ENCODE data around the gene IFIT2.

Gene IFIT2

DNA sequence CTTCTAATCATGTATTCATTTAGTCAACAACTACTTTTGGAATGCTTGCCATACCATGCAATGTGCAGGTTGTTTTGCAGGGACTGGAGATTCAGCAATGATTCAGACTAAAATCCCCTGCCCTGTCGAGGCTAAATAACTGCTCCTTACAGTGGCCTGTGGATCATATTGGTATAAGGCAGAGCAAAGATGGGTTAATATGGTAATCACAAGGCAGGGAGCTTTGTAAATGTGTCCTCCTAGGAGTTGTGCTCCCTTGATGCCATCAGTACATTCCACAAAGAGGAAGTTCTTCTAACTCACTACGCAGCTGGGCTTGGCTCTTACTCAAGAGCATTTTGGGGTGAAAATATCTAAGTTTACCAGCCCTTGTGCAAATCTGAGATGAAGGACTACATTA is 614 bp upstream of the IFIT2 start:
- Histone ChIP-seq H3K27ac (ENCODE audit: low read length) (no peak overlapping the region), H3K9ac (ENCODE audit: low read length) (no peak overlapping the region), H3K4me3 (ENCODE audit: low read length) (no peak overlapping the region), H3K4me1 (ENCODE audit: control insufficient read depth, low read depth, low read length) (peaks cover 10% of the 10 kb centered on the region), H3K36me3 (ENCODE audit: control insufficient read depth, low read depth, low read length) (no peaks in the 10 kb centered on the region), H3K9me3 (ENCODE audit: control insufficient read depth, low read depth, low read length) (no peaks in the 10 kb centered on the region), H3K27me3 (ENCODE audit: control insufficient read depth, insufficient read depth, low read length) (no peaks in the 10 kb centered on the region)

DNA sequence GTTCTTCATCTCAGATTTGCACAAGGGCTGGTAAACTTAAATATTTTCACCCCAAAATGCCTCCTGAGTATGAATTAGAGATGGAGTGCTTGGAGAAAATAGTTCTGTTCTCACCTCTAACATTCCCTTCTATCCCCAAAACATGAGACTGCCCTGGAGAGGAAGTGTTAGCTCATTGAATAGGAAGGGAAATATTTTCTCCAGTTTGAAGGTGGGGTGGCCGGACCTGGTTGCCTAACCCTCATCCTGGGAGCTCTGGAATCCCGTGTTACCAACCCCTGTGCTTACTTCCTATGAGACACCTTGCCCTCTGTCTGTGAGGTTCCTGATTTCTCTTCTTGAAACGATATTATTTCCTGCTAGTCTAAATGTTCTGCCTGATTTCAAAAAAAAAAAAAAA is 779 bp downstream of the IFIT2 start:
- Histone ChIP-seq H3K9me3 (ENCODE audit: control insufficient read depth, low read depth, low read length) (no peaks in the 10 kb centered on the region), H3K27me3 (ENCODE audit: control insufficient read depth, insufficient read depth, low read length) (no peaks in the 10 kb centered on the region), H3K27ac (ENCODE audit: low read length) (no peak overlapping the region), H3K9ac (ENCODE audit: low read length) (no peak overlapping the region), H3K4me3 (ENCODE audit: low read length) (no peak overlapping the region), H3K4me1 (ENCODE audit: control insufficient read depth, low read depth, low read length) (peaks cover 10% of the 10 kb centered on the region), H3K36me3 (ENCODE audit: control insufficient read depth, low read depth, low read length) (no peaks in the 10 kb centered on the region)

DNA sequence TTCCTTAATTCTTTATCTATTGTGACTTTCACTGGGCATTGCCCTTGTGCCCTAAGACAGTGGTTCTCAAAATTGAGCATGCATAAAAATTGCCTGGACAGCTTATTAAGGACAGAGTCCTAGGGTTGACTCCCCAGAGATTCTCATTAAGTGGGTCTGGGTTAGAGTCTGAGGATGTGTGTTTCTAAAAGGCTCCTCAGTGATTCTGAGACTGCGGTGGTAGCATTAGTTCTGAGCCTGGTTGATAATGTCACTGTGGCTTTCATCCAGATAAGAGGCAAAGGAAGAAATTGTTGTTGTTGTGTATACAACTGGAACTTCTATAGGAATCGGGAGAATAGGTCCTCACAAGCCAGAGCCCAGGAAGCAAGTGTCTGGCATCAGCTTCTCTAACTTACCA is 1.3 kb downstream of the IFIT2 start:
- no peak overlapping the region for H3K9ac ChIP-seq (ENCODE audit: low read length)
- H3K27me3 ChIP-seq (ENCODE audit: control insufficient read depth, insufficient read depth, low read length), result no peaks in the 10 kb centered on the region

DNA sequence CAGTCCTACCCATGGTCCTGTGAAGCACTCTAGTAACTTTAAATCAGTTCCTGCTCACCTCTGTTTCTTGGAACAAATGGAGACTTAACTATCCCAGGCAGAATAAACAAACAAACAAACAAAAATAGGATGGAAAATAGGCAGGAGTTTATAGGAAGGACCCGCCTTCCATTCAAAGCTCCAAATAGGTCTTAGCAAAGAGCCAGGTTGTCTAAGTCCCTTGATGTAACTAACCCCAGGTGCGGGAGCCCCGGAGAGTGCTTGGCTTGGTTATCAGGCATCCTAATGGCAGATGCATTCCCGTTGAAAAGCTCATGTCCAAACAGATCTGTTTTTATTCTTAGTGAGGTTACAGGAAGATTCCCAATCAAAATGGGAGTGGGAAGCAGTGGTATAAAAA is 2.2 kb downstream of the IFIT2 start:
- Histone ChIP-seq H3K4me3 (ENCODE audit: low read length) (no peak overlapping the region), H3K27me3 (ENCODE audit: control insufficient read depth, insufficient read depth, low read length) (no peaks in the 10 kb centered on the region), H3K9ac (ENCODE audit: low read length) (no peak overlapping the region)

More for the DNA sequence above, 1.3 kb downstream of the IFIT2 start:
- Histone ChIP-seq H3K4me1 (ENCODE audit: control insufficient read depth, low read depth, low read length) (peaks cover 10% of the 10 kb centered on the region), H3K4me3 (ENCODE audit: low read length) (no peak overlapping the region), H3K36me3 (ENCODE audit: control insufficient read depth, low read depth, low read length) (no peaks in the 10 kb centered on the region), H3K9me3 (ENCODE audit: control insufficient read depth, low read depth, low read length) (no peaks in the 10 kb centered on the region), H3K27ac (ENCODE audit: low read length) (no peak overlapping the region)

DNA sequence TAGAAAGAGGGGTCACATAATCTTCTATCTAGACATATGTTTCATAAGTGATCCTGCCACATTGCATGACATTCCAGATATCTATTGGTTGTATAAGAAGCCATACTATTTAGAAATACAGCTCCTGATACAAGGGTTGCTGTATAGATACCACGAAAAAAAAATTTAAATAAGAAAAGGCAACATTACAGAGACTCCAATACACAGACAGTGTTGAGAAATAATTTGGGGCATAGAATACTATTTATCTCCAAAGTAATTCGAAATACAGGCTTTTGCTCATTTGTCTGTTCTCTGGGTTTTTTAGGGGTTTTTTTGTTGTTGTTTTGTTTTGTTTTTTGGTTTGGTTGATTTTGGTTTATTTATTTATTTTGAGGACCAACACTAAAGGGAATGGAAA is 2.6 kb downstream of the IFIT2 start:
- Histone ChIP-seq H3K36me3 (ENCODE audit: control insufficient read depth, low read depth, low read length) (no peaks in the 10 kb centered on the region), H3K4me3 (ENCODE audit: low read length) (no peak overlapping the region), H3K27ac (ENCODE audit: low read length) (no peak overlapping the region), H3K9me3 (ENCODE audit: control insufficient read depth, low read depth, low read length) (no peaks in the 10 kb centered on the region), H3K27me3 (ENCODE audit: control insufficient read depth, insufficient read depth, low read length) (no peaks in the 10 kb centered on the region), H3K4me1 (ENCODE audit: control insufficient read depth, low read depth, low read length) (peaks cover 10% of the 10 kb centered on the region), H3K9ac (ENCODE audit: low read length) (no peak overlapping the region)

More for the DNA sequence above, 2.2 kb downstream of the IFIT2 start:
- no peaks in the 10 kb centered on the region for H3K36me3 ChIP-seq (ENCODE audit: control insufficient read depth, low read depth, low read length)
- H3K4me1 ChIP-seq (ENCODE audit: control insufficient read depth, low read depth, low read length), result peaks cover 10% of the 10 kb centered on the region
- H3K27ac ChIP-seq (ENCODE audit: low read length), result no peak overlapping the region
- no peaks in the 10 kb centered on the region for H3K9me3 ChIP-seq (ENCODE audit: control insufficient read depth, low read depth, low read length)

DNA sequence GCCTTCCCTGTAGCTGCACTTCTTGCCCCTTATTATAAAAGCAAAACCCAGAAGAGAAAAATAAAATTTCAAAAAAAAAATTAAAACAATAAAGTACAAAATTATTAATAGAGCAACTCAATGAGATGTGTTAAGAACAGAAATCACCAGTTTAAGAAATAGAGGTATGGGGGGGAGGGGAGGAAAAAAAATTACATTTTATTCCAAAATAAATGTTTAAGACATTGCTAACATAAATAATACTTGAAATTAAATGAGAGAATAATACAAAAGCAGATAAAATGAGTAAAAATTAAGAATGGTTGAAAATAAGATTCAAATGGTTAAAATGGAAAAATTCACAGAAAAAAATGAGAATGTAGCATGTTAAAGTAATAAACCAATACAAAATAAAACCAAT is 3.1 kb downstream of the IFIT2 start:
- H3K9ac ChIP-seq (ENCODE audit: low read length), result no peak overlapping the region
- H3K27me3 ChIP-seq (ENCODE audit: control insufficient read depth, insufficient read depth, low read length), result no peaks in the 10 kb centered on the region
- no peaks in the 10 kb centered on the region for H3K36me3 ChIP-seq (ENCODE audit: control insufficient read depth, low read depth, low read length)
- H3K27ac ChIP-seq (ENCODE audit: low read length), result no peak overlapping the region
- H3K9me3 ChIP-seq (ENCODE audit: control insufficient read depth, low read depth, low read length), result no peaks in the 10 kb centered on the region
- no peak overlapping the region for H3K4me3 ChIP-seq (ENCODE audit: low read length)
- H3K4me1 ChIP-seq (ENCODE audit: control insufficient read depth, low read depth, low read length), result peaks cover 10% of the 10 kb centered on the region

DNA sequence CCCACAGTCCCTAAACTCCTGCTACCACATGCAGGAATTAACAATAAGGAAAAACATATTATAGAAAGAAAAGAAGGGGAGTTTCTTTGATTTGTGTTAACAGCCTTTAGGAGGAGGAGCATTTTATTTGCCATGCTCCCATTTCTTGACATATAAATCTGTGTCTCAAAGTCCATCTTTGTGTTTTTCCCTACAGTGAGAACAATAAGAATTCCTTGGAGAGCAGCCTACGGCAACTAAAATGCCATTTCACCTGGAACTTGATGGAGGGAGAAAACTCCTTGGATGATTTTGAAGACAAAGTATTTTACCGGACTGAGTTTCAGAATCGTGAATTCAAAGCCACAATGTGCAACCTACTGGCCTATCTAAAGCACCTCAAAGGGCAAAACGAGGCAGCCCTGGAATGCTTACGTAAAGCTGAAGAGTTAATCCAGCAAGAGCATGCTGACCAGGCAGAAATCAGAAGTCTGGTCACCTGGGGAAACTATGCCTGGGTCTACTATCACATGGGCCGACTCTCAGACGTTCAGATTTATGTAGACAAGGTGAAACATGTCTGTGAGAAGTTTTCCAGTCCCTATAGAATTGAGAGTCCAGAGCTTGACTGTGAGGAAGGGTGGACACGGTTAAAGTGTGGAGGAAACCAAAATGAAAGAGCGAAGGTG is 4.1 kb downstream of the IFIT2 start:
- Histone ChIP-seq H3K36me3 (ENCODE audit: control insufficient read depth, low read depth, low read length) (no peaks in the 10 kb centered on the region), H3K4me1 (ENCODE audit: control insufficient read depth, low read depth, low read length) (peaks cover 16% of the 10 kb centered on the region), H3K9me3 (ENCODE audit: control insufficient read depth, low read depth, low read length) (no peaks in the 10 kb centered on the region), H3K9ac (ENCODE audit: low read length) (no peak overlapping the region), H3K4me3 (ENCODE audit: low read length) (no peak overlapping the region), H3K27ac (ENCODE audit: low read length) (no peak overlapping the region), H3K27me3 (ENCODE audit: control insufficient read depth, insufficient read depth, low read length) (no peaks in the 10 kb centered on the region)

DNA sequence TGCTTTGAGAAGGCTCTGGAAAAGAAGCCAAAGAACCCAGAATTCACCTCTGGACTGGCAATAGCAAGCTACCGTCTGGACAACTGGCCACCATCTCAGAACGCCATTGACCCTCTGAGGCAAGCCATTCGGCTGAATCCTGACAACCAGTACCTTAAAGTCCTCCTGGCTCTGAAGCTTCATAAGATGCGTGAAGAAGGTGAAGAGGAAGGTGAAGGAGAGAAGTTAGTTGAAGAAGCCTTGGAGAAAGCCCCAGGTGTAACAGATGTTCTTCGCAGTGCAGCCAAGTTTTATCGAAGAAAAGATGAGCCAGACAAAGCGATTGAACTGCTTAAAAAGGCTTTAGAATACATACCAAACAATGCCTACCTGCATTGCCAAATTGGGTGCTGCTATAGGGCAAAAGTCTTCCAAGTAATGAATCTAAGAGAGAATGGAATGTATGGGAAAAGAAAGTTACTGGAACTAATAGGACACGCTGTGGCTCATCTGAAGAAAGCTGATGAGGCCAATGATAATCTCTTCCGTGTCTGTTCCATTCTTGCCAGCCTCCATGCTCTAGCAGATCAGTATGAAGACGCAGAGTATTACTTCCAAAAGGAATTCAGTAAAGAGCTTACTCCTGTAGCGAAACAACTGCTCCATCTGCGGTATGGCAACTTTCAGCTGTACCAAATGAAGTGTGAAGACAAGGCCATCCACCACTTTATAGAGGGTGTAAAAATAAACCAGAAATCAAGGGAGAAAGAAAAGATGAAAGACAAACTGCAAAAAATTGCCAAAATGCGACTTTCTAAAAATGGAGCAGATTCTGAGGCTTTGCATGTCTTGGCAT is 4.8 kb downstream of the IFIT2 start:
- H3K9me3 ChIP-seq (ENCODE audit: control insufficient read depth, low read depth, low read length), result no peaks in the 10 kb centered on the region
- H3K4me1 ChIP-seq (ENCODE audit: control insufficient read depth, low read depth, low read length), result peaks cover 11% of the 10 kb centered on the region
- no peaks in the 10 kb centered on the region for H3K36me3 ChIP-seq (ENCODE audit: control insufficient read depth, low read depth, low read length)
- no peaks in the 10 kb centered on the region for H3K27me3 ChIP-seq (ENCODE audit: control insufficient read depth, insufficient read depth, low read length)
- H3K9ac ChIP-seq (ENCODE audit: low read length), result no peak overlapping the region
- H3K27ac ChIP-seq (ENCODE audit: low read length), result no peak overlapping the region
- H3K4me3 ChIP-seq (ENCODE audit: low read length), result no peak overlapping the region

DNA sequence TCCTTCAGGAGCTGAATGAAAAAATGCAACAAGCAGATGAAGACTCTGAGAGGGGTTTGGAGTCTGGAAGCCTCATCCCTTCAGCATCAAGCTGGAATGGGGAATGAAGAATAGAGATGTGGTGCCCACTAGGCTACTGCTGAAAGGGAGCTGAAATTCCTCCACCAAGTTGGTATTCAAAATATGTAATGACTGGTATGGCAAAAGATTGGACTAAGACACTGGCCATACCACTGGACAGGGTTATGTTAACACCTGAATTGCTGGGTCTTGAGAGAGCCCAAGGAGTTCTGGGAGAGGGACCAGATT is 5.4 kb downstream of the IFIT2 start:
- no peaks in the 10 kb centered on the region for H3K9me3 ChIP-seq (ENCODE audit: control insufficient read depth, low read depth, low read length)
- H3K9ac ChIP-seq (ENCODE audit: low read length), result no peak overlapping the region
- H3K27ac ChIP-seq (ENCODE audit: low read length), result no peak overlapping the region
- H3K27me3 ChIP-seq (ENCODE audit: control insufficient read depth, insufficient read depth, low read length), result no peaks in the 10 kb centered on the region
- no peak overlapping the region for H3K4me3 ChIP-seq (ENCODE audit: low read length)
- peaks cover 7% of the 10 kb centered on the region for H3K4me1 ChIP-seq (ENCODE audit: control insufficient read depth, low read depth, low read length)
- H3K36me3 ChIP-seq (ENCODE audit: control insufficient read depth, low read depth, low read length), result no peaks in the 10 kb centered on the region

DNA sequence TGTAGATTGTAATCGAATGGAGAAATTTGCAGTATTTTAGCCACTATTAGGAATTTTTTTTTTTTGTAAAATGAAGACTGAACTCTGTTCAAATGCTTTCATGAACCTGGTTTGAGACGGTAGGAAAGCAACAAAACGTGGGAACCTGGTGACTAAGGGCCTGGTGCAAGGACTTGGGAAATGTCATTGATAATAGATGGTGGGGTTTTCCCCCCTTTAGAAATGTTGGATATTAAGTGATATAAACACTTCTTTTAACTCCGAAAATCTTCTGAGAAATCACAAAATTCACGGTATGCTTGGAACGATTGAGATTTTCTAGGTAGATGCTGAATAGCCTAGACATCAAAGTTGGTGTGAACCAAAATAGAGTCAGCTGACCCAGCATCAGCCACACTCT is 6.4 kb downstream of the IFIT2 start:
- Histone ChIP-seq H3K4me1 (ENCODE audit: control insufficient read depth, low read depth, low read length) (peaks cover 6% of the 10 kb centered on the region), H3K4me3 (ENCODE audit: low read length) (no peak overlapping the region), H3K9me3 (ENCODE audit: control insufficient read depth, low read depth, low read length) (no peaks in the 10 kb centered on the region), H3K27ac (ENCODE audit: low read length) (no peak overlapping the region), H3K36me3 (ENCODE audit: control insufficient read depth, low read depth, low read length) (no peaks in the 10 kb centered on the region), H3K27me3 (ENCODE audit: control insufficient read depth, insufficient read depth, low read length) (no peaks in the 10 kb centered on the region), H3K9ac (ENCODE audit: low read length) (no peak overlapping the region)

DNA sequence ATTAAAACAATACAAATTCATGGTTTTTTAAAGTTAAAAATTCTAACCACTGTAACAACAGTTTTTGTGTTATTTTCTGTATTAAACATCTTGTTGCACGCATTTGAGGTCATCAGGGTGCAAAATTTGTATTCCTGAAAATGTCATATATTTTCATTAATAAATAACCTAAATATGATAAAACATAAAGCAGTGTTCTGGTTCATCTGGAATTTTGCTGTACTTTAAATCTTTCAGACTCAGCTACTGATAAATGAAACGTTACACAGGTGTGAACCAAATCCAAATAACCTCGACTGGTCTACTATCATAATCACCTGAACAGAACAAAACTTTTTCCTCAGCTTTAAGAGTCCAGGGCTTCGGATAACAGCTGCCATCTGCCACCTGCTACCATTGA is 6.9 kb downstream of the IFIT2 start:
- Histone ChIP-seq H3K27me3 (ENCODE audit: control insufficient read depth, insufficient read depth, low read length) (no peaks in the 10 kb centered on the region), H3K9ac (ENCODE audit: low read length) (no peak overlapping the region), H3K27ac (ENCODE audit: low read length) (no peak overlapping the region), H3K9me3 (ENCODE audit: control insufficient read depth, low read depth, low read length) (no peaks in the 10 kb centered on the region), H3K4me1 (ENCODE audit: control insufficient read depth, low read depth, low read length) (peaks cover 6% of the 10 kb centered on the region), H3K36me3 (ENCODE audit: control insufficient read depth, low read depth, low read length) (no peaks in the 10 kb centered on the region), H3K4me3 (ENCODE audit: low read length) (no peak overlapping the region)

All from iPS-18a (cell line).